Uterus (tissue), 4 donors: ENCODE data around the gene FBXO11. TPM values are rescaled to one million over a fixed set of nuclear protein-coding genes. Genes with fewer than 3 reads are reported as not detected.

Experiments used
- DNase-seq, 2 donors: peaks; one replicate each; pipeline ENCODE4 v3.0.0-alpha.2; 2019 to 2020
- H3K27ac ChIP-seq, 2 donors: fragments of 200-600 bp; sonication (generic); 1 replicate in 1 of 2; 2 replicates in 1 of 2; pipeline ENCODE4 v1.5.1; 2016 to 2018
- H3K27me3 ChIP-seq, 2 donors: fragments of 200-600 bp; sonication (generic); one replicate each; pipeline ENCODE4 v1.5.1; 2018 to 2019; ENCODE audit warnings: control low read depth in 1 of 2
- H3K36me3 ChIP-seq, 2 donors: fragments of 200-600 bp; sonication (generic); one replicate each; pipeline ENCODE4 v1.5.1; 2019; ENCODE audit warnings: control low read depth in 1 of 2
- H3K4me1 ChIP-seq, 2 donors: fragments of 200-600 bp; sonication (generic); one replicate each; pipeline ENCODE4 v1.5.1; 2018 to 2019; ENCODE audit warnings: control low read depth in 1 of 2
- H3K4me3 ChIP-seq, 2 donors: fragments of 200-600 bp; sonication (generic); 1 replicate in 1 of 2; 2 replicates in 1 of 2; pipeline ENCODE4 v1.5.1; 2018 to 2019; ENCODE audit warnings: mild to moderate bottlenecking in 1 of 2
- H3K9me3 ChIP-seq, 2 donors: fragments of 200-600 bp; sonication (generic); one replicate each; pipeline ENCODE4 v1.5.1; 2019; ENCODE audit warnings: control low read depth in 1 of 2
- POLR2A ChIP-seq, 2 donors: fragments of 450-650 bp; IDR thresholded peaks; one replicate each; pipeline ENCODE4 v1.6.1; 2016; ENCODE audit warnings: antibody characterized with exemption in 2 of 2, mild to moderate bottlenecking in 1 of 2, moderate library complexity in 1 of 2
- intact Hi-C: fragments of 100-400 bp; cut with DNase I; formaldehyde crosslinking; loops from one replicate; pipeline ENCODE4 v1.15.1; 2023; ENCODE audit warnings: low total_unique reads
- total RNA-seq, 4 donors: library from RNA; depleted of rRNA in 3 of 4; stranded (reverse); fragments of >200 nt in 3 of 4; gene quantifications; one replicate each; pipeline versions ENCODE4 v1.1.0 to v1.2.4, GENCODE V29; 2014 to 2023
- TF ChIP-seq, protein P1 (sequence below), 4 experiments: fragments of 200-600 bp in 2 of 4; fragments of 450-650 bp in 2 of 4; sonication (generic) in 2 of 4; IDR thresholded peaks; one replicate each; pipeline ENCODE4 v1.5.1; 2016 to 2019; ENCODE audit warnings: antibody characterized with exemption in 4 of 4, mild to moderate bottlenecking in 2 of 4, moderate library complexity in 1 of 4
- donor health status: DM: yes; HTN: yes; CAD: no.

The FBXO11 gene
- 100 to 1,000 TPM in 2 of 4 donors, 10 to 100 TPM in 2; 27.4 to 140 (median 67.3) TPM for total RNA-seq

- Histone ChIP-seq H3K27ac (peak within 1 kb of the TSS; percentile 98 to 99), H3K4me3 (peak within 1 kb of the TSS; percentile 71 to 98), H3K36me3 (no peaks in the 10 kb centered on the region), H3K27me3 (no peaks in the 10 kb centered on the region), H3K9me3 (no peaks in the 10 kb centered on the region), H3K4me1 (no peaks in the 10 kb centered on the region)
- peak; percentile 96 to 98 for DNase-seq
- intact Hi-C loops: loop anchor here (5.0 kb wide), 1 partner anchor 124 kb away; the partner anchor contains the start of gene MSH6
- peak; percentile 76 to 85 for TF ChIP-seq POLR2A (IDR thresholded peaks at IDR 0.05)
- TF ChIP-seq, protein P1, sequence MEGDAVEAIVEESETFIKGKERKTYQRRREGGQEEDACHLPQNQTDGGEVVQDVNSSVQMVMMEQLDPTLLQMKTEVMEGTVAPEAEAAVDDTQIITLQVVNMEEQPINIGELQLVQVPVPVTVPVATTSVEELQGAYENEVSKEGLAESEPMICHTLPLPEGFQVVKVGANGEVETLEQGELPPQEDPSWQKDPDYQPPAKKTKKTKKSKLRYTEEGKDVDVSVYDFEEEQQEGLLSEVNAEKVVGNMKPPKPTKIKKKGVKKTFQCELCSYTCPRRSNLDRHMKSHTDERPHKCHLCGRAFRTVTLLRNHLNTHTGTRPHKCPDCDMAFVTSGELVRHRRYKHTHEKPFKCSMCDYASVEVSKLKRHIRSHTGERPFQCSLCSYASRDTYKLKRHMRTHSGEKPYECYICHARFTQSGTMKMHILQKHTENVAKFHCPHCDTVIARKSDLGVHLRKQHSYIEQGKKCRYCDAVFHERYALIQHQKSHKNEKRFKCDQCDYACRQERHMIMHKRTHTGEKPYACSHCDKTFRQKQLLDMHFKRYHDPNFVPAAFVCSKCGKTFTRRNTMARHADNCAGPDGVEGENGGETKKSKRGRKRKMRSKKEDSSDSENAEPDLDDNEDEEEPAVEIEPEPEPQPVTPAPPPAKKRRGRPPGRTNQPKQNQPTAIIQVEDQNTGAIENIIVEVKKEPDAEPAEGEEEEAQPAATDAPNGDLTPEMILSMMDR (IDR thresholded peaks at IDR 0.05): peak; percentile 60 to 67 (median 62)
Measured at GRCh38 chr2:47906157-47907038, at the start of gene FBXO11. TSS of gene FBXO11 (minus strand) at chr2:47906498. CDS start at chr2:47905720, 778 bp downstream.

- no peak for DNase-seq
- no peaks in the 10 kb centered on the region for H3K36me3 ChIP-seq
- H3K27me3 ChIP-seq: no peaks in the 10 kb centered on the region
- no peak overlapping the region for H3K4me3 ChIP-seq
- H3K4me1 ChIP-seq: no peaks in the 10 kb centered on the region
- no peak overlapping the region for H3K27ac ChIP-seq
- intact Hi-C loops: no loop called here
- no peak for TF ChIP-seq POLR2A (IDR thresholded peaks at IDR 0.05)
- TF ChIP-seq, protein P1 (IDR thresholded peaks at IDR 0.05): no peak
- H3K9me3 ChIP-seq: no peaks in the 10 kb centered on the region
Measured at GRCh38 chr2:47950340-47951301, 44.3 kb upstream of the FBXO11 start.

- no peak overlapping the region for H3K4me3 ChIP-seq
- H3K27me3 ChIP-seq: no peaks in the 10 kb centered on the region
- TF ChIP-seq, protein P1 (IDR thresholded peaks at IDR 0.05): no peak
- no peak for TF ChIP-seq POLR2A (IDR thresholded peaks at IDR 0.05)
- H3K9me3 ChIP-seq: no peaks in the 10 kb centered on the region
- no peaks in the 10 kb centered on the region for H3K4me1 ChIP-seq
- no peak for DNase-seq
- H3K27ac ChIP-seq: no peak overlapping the region
- H3K36me3 ChIP-seq: no peaks in the 10 kb centered on the region
- intact Hi-C loops: no loop called here
Measured at GRCh38 chr2:47946593-47946992, 40.3 kb upstream of the FBXO11 start.

GRCh38 chr2:47945046-47945781 is 38.9 kb upstream of the FBXO11 start:
- Histone ChIP-seq H3K4me1 (no peaks in the 10 kb centered on the region), H3K27me3 (no peaks in the 10 kb centered on the region), H3K9me3 (no peaks in the 10 kb centered on the region), H3K4me3 (no peak overlapping the region), H3K36me3 (no peaks in the 10 kb centered on the region), H3K27ac (no peak overlapping the region)
- TF ChIP-seq POLR2A (IDR thresholded peaks at IDR 0.05): no peak
- TF ChIP-seq, protein P1 (IDR thresholded peaks at IDR 0.05): no peak
- no peak for DNase-seq
- intact Hi-C loops: no loop called here
